Urothelium cell line (cell line): ENCODE data around the gene NR2F6.
"Not testable (repeated sequence)": the region's sequence is repeated elsewhere in the genome, so short reads cannot be mapped to it uniquely, and the experiment has no call there.

Experiments
- DNase-seq: peaks from one replicate; pipeline ENCODE4 v3.0.0; 2011; ENCODE audit warnings: low spot score, mixed read lengths
- FAIRE-seq: peaks from 2 replicates; lab custom pipeline; 2011; peaks lifted over from hg19 to GRCh38; lab: Jason Lieb, UNC

The NR2F6 gene

GRCh38 chr19:17245535-17245984 lies at the start of gene NR2F6:
Gene NR2F6 (minus strand): TSS chr19:17245919. CDS start chr19:17245220, 699 bp downstream.
- no peak for FAIRE-seq

DNA sequence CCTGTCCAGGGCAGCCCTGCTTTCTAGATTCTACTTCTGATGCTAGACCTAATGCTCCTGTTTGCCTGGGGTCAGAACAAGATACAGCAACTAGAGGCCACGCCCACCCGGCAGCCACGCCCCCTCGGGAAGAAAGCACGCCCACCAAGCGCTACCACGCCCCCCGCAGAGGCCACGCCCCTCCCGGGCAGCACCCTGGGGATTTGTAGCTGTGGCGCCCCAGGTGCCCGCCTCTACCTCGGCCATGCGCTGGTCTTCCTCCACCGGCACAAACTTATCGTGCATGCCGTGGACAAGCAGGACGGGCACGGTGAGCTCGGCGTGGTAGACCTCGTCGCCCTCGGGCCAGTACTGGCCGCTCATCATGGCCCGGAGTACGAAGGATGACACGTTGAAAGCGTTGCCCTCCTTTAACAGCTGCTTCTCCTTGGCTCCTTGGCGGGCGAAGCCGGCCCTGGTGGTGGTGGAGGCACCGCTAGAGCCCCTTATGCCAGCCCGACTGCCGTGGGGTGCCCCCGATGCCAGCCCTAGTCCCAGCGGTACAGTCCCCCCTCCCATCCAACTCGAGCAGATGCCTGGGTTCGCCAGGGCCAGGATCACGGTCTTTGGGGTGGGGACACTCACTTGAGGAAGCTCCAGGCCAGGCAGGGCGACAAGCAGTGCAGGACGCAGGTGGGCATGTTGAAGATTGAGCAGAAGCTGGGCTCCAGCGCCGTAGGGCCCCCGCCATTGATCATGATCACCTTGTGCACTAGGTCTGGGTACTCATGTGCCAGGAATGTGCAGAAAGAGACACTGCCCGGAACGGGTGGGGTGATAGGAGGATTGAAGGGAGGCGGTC lies 48.6 kb upstream of the NR2F6 start:
- DNase-seq: peak; percentile 28
- no peak for FAIRE-seq

More at GRCh38 chr19:17245535-17245984, at the start of gene NR2F6:
- no peak for DNase-seq

DNA sequence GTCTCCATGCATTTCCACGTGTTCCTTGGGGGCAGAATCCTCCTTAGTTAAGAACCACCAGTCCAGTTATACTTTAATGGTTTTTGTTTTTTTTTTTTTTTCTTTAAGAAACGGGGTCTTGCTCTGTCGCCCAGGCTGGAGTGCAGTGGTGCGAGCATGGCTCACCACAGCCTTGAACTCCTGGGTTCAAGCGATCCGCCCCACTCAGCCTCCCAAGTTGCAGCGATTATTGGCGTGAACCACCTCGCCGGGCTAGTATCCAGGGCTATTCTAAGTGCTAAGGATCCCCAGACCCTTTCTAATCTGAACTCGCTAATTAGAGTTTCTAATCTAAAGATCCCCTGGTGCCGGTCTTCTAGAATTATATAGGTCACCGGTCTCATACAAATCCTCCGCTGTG lies 47.9 kb upstream of the NR2F6 start:
- FAIRE-seq: no peak

DNA sequence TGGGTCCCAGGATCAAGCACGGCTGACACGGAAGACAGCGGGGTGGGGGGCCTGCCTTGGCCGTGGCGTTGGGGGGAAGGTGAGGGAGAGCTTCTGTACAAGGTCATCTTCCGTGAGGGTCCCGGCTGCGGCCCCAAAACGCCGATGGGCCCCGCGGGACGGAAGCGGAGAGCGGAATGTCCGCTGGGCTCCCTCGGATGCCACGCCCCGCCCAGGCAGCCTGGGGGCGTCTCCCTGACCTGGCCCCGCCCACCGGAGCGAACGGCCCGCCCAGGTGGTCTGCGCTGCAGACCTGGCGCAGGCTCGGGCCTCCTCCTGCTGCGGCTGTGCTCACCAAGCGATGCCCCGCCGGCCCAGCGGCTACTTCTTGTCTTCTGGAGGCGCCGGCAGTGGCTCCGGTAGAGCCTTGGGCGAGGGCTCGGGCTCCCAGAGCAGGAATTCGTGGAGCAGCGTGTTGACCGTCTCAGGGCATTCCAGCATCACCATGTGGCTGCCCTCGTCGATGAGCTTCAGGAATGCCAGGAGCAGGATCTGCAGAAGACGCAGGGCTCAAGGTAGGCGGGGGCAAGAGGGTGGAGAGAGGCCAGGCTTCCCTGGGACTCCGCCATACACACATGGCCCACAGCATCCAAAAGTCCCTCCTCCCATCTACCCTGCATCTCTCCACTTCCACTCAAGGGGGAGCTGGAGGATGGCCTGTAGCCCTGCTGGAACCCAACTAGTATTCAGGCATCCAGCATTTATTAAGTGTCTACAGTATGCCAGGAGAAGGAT lies 46.8 kb upstream of the NR2F6 start:
- peak; percentile 30 for DNase-seq

More for the DNA sequence above, 47.9 kb upstream of the NR2F6 start:
- DNase-seq: no peak

DNA sequence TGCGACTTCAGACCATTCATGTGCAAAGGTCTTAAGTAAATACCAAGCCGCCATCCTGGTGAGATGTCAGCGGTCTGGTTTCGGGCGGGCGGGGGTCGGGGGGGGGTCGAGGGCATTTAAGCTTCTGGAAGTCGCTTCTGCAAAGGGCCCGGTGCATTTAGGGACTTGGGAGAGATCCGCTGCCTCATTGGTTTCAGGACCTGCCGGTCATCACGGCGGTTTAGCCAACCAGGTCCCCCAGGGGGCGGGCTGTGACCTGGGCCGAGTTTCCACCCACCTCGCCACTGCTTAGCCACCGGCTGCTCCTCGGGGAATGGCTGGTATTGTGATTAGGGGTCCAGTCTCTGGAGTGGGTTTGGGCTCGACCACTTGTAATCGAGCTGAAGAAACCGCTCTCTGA lies 43.8 kb upstream of the NR2F6 start:
- no peak for FAIRE-seq
- no peak for DNase-seq

More for the DNA sequence above, 46.8 kb upstream of the NR2F6 start:
- no peak for FAIRE-seq

DNA sequence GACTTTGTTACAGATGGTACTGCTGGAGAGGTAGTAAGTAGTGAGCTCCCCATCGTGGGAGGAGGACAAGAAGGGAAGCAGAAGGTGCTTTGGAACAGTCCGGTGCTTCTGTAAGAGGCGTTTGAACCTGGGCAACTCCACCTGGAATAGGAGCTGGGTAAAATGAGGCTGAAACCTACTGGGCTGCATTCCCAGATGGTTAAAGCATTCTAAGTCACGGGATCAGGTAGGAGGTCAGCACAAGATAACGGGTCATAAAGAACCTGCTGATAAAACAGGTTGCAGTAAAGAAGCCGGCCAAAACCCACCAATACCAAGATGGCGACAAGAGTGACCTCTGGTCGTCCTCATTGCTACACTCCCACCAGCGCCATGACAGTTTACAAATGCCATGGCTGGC lies 41.0 kb upstream of the NR2F6 start:
- DNase-seq: no peak
- no peak for FAIRE-seq

- FAIRE-seq: no peak
- DNase-seq: no peak
These were observed 40.5 kb upstream of the NR2F6 start for GRCh38 chr19:17286263-17286662.

- FAIRE-seq (no peak), DNase-seq (no peak)
These were observed 39.9 kb upstream of the NR2F6 start for GRCh38 chr19:17285415-17286135.

GRCh38 chr19:17283504-17283996 lies 37.8 kb upstream of the NR2F6 start:
- no peak for FAIRE-seq
- no peak for DNase-seq

DNA sequence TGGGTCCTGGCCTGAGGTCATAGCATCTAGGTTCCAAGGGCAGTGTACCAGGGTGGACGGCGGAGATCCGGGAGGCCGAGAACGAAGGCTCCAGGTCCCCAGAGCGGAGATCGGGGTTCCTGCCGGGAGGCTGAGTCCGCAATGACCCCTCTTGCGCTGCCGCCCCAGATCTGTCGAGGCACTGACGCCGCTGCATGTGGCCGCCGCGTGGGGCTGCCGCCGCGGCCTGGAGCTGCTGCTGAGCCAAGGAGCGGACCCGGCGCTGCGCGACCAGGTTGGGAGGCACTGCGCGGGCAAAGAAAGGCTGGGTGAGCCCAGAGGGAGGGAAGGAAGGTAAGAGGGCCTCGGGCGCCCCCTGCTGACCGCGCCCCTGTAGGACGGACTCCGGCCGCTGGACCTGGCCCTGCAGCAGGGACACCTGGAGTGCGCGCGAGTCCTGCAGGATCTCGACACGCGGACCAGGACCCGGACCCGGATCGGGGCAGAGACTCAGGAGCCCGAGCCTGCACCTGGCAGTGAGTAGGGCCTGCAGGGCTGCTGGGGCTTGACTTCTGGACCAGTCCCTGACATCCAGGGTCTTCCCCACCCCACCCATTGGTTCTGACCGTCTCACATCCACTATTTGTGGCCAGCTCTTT lies 36.9 kb upstream of the NR2F6 start:
- no peak for FAIRE-seq
- DNase-seq: peak; percentile 78

GRCh38 chr19:17281391-17282304 lies 35.9 kb upstream of the NR2F6 start, which contains the start of gene ANKLE1:
Gene ANKLE1 (plus strand): TSS chr19:17281901. CDS start chr19:17281921, 20 bp downstream.
- FAIRE-seq: no peak
- DNase-seq: no peak

DNA sequence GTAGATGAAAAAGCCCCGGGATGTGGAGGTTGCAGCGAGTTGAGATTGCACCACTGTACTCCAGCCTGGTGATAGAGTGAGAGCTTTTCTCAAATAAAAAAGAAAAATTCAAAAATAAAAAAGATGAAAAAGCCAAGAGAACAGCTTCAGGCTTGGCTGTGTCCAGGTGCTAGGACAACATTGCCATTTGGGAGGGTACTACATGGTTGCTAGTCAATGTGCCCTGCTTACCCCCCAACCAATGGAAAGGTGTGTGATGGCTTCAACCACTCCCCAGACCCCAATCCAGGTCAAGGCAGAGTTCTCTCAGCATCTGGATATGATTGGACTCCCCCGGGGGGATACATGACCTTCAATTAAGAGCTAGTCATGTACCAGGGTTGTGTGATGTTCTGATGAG lies 33.7 kb upstream of the NR2F6 start:
- DNase-seq (no peak), FAIRE-seq (no peak)

GRCh38 chr19:17275441-17276175 lies 29.9 kb upstream of the NR2F6 start:
- no peak for DNase-seq

DNA sequence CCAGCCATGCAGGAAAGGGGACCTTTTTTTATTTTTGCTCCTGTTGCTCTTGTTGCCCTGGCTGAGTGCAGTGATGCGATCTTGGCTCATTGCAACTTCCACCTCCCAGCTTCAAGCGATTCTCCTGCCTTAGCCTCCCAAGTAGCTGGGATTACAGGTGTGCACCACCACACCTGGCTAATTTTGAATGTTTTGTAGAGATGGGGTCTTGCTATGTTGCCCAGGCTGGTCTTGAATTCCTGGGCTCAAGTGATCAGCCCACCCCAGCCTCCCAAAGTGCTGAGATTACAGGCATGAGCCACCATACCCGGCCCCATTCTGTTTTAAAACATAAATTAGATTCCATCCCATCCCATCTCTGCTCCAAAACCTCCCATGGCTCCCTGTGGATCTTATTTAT lies 29.2 kb upstream of the NR2F6 start:
- not testable (repeated sequence) for FAIRE-seq, DNase-seq

More at GRCh38 chr19:17275441-17276175, 29.9 kb upstream of the NR2F6 start:
- FAIRE-seq: no peak

GRCh38 chr19:17268754-17269153 lies 23.0 kb upstream of the NR2F6 start:
- no peak for DNase-seq
- no peak for FAIRE-seq

- FAIRE-seq: no peak
These were observed 21.5 kb upstream of the NR2F6 start, which contains the start of gene BABAM1 for GRCh38 chr19:17266975-17267788. Gene BABAM1 (plus strand): TSS chr19:17267443. CDS start chr19:17268807, 1,364 bp downstream.

DNA sequence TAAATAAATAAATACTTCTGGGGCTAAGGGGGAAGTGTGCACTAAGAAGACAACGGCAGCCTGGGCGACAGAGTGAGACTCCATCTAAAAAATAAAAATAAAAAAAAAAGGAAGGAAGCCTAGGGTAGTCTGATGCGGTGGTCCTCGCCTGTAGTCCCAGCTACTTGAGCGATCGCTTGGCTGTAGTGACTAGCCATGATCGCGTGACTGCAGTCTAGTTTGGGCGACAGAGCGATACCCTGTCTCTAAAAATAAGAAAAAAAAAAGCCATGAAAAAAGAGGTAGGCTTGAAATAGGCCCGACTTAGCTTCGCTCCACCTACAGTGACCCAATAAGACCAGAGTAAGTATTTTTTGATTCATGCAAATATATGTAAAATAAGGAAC lies 20.9 kb upstream of the NR2F6 start:
- DNase-seq (no peak), FAIRE-seq (no peak)

More at GRCh38 chr19:17266975-17267788, 21.5 kb upstream of the NR2F6 start, which contains the start of gene BABAM1:
- DNase-seq: peak; percentile 92
